ENCODE data around the gene HSPA9.

The HSPA9 gene

GRCh38 chr5:138605254-138605972 is 30.2 kb upstream of the HSPA9 start:
- H3K27me3 ChIP-seq, result peaks cover 20% of the 10 kb centered on the region
- TF ChIP-seq CTCF (IDR thresholded peaks at IDR 0.05), result no peak
- no peak overlapping the region for H3K27ac ChIP-seq
- H3K4me1 ChIP-seq (ENCODE audit: control insufficient read depth in 1 of 2, insufficient read depth in 1 of 2, low read depth in 1 of 2, low read length in 1 of 2), result no peaks in the 10 kb centered on the region
- H3K4me3 ChIP-seq (ENCODE audit: low read depth in 1 of 2, low read length in 1 of 2), result no peak overlapping the region
- H3K9me3 ChIP-seq, result no peaks in the 10 kb centered on the region
- no peaks in the 10 kb centered on the region for H3K36me3 ChIP-seq

GRCh38 chr5:138604176-138604785 is 29.1 kb upstream of the HSPA9 start:
- Histone ChIP-seq H3K27ac (no peak overlapping the region), H3K27me3 (peaks cover 8% of the 10 kb centered on the region), H3K4me1 (ENCODE audit: control insufficient read depth in 1 of 2, insufficient read depth in 1 of 2, low read depth in 1 of 2, low read length in 1 of 2) (no peaks in the 10 kb centered on the region), H3K9me3 (no peaks in the 10 kb centered on the region), H3K4me3 (ENCODE audit: low read depth in 1 of 2, low read length in 1 of 2) (no peak overlapping the region), H3K36me3 (no peaks in the 10 kb centered on the region)
- no peak for TF ChIP-seq CTCF (IDR thresholded peaks at IDR 0.05)

- TF ChIP-seq CTCF (IDR thresholded peaks at IDR 0.05), result no peak
- Histone ChIP-seq H3K9me3 (no peaks in the 10 kb centered on the region), H3K36me3 (no peaks in the 10 kb centered on the region), H3K4me1 (ENCODE audit: control insufficient read depth in 1 of 2, insufficient read depth in 1 of 2, low read depth in 1 of 2, low read length in 1 of 2) (no peaks in the 10 kb centered on the region), H3K4me3 (ENCODE audit: low read depth in 1 of 2, low read length in 1 of 2) (no peak overlapping the region), H3K27me3 (peaks cover 9% of the 10 kb centered on the region), H3K27ac (no peak overlapping the region)
Measured at GRCh38 chr5:138603249-138603920, 28.2 kb upstream of the HSPA9 start.

- Histone ChIP-seq H3K4me1 (ENCODE audit: control insufficient read depth in 1 of 2, insufficient read depth in 1 of 2, low read depth in 1 of 2, low read length in 1 of 2) (no peaks in the 10 kb centered on the region), H3K27me3 (peaks cover 11% of the 10 kb centered on the region), H3K9me3 (no peaks in the 10 kb centered on the region), H3K36me3 (no peaks in the 10 kb centered on the region), H3K27ac (no peak overlapping the region), H3K4me3 (ENCODE audit: low read depth in 1 of 2, low read length in 1 of 2) (no peak overlapping the region)
- TF ChIP-seq CTCF (IDR thresholded peaks at IDR 0.05), result no peak
Measured at GRCh38 chr5:138602371-138603000, 27.3 kb upstream of the HSPA9 start.

- Histone ChIP-seq H3K27me3 (peaks cover 13% of the 10 kb centered on the region), H3K9me3 (no peaks in the 10 kb centered on the region), H3K27ac (no peak overlapping the region), H3K4me3 (ENCODE audit: low read depth in 1 of 2, low read length in 1 of 2) (no peak overlapping the region), H3K4me1 (ENCODE audit: control insufficient read depth in 1 of 2, insufficient read depth in 1 of 2, low read depth in 1 of 2, low read length in 1 of 2) (no peaks in the 10 kb centered on the region), H3K36me3 (no peaks in the 10 kb centered on the region)
- no peak for TF ChIP-seq CTCF (IDR thresholded peaks at IDR 0.05)
Measured at GRCh38 chr5:138601444-138601843, 26.2 kb upstream of the HSPA9 start.

All from neutrophil (primary cell).